Pulmonary artery endothelial cell (primary cell): ENCODE data around the gene PAGR1. TPM values are rescaled to one million over a fixed set of nuclear protein-coding genes. Genes with fewer than 3 reads are reported as not detected.
"Not testable (repeated sequence)": the region's sequence is repeated elsewhere in the genome, so short reads cannot be mapped to it uniquely, and the experiment has no call there.

Experiments used
- DNase-seq: peaks from one replicate; pipeline ENCODE4 v3.0.0-alpha.2; 2011; ENCODE audit warnings: low read depth, low spot score
- total RNA-seq: library from RNA; depleted of rRNA; stranded (reverse); fragments of >200 nt; gene quantifications from 2 replicates; pipeline ENCODE4 v1.2.3, GENCODE V29; 2014

Gene PAGR1
- total RNA-seq, 1 donor from 2014 or later: 17.4 TPM

DNA sequence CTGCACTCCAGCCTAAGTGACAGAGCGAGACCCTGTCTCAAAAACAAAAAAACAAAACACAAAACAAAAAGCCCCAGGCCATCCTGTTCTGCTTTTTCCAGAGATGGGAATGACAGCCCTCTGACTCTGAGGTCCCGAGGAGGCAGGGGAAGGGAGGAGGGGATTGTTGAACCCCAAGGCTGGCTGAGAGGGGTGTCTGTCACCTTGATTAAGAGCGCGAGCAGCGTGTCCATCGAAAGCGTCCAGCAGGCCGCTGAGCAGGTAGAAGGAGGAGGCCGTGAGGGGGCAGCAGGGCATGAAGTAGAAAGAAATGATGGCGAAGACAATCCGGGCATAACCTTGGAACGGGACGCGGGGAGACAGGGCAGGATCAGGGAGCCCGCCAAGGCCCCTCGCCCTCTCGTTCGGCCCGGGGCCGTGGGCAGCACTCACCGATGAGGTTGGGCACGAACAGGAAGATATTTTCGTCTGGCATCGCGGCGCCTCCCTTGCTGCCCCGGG, 46.5 kb downstream of the PAGR1 start:
- no peak for DNase-seq

DNA sequence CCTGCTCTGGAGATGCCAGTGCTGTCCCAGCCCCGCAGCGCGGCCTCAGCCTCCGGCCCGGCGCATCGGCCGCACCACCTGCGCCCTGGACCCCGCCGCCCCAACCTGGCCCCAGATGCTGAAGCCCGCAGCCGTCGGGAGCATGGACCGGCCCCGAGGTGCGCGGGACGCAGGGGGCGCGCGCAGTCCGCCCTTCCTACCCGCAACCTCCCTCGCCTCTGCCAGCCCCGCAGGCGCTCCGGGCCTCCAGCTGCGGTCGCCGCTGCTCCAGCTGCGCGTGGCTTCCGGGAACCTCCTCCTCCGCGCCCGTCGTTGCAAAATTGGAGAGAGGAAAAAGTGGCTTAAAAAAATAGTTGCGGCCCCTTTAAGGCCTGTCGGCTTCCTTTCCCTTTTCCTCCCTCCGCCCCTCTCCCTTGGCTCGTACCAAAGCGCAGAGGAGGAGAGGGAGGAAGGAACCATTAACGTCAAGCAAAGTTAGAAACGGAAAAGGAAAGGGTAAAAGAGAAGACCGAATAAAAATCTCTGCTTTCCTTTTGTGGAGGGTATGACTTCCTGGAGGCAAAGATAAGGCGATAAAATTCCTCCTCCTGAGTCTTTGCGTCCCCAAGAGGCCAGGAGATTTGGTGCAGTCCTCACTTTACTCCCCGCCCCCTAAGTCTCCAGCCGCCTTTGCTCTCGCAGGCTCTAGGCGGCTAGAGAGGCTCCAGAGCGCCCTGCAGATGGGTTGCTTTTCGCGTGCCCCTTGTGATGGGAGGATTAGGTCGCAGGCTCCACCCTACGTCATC, 47.1 kb downstream of the PAGR1 start, which contains the start of gene CDIPT:
Gene CDIPT, minus strand, starts transcription at position 343 of the 785 bp plus-strand sequence. CDS start 369 bp downstream, outside the sequence.
- DNase-seq: peak; percentile 93

DNA sequence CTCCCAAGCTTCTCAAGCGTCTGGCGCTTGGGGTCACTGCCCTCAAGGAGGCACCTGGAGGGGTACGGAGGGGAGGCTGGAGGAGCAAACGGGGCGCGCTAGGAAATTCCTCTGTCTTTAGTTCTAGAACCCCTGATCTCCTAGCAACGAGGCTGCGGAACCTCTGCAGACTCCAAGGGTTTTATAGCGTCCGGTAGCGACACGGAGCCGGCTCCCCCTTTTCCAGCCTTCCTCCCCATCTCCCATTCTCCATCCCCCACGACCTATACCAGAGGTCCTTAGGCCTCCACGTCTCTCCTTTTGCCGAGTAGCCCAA, 47.7 kb downstream of the PAGR1 start:
- no peak for DNase-seq

DNA sequence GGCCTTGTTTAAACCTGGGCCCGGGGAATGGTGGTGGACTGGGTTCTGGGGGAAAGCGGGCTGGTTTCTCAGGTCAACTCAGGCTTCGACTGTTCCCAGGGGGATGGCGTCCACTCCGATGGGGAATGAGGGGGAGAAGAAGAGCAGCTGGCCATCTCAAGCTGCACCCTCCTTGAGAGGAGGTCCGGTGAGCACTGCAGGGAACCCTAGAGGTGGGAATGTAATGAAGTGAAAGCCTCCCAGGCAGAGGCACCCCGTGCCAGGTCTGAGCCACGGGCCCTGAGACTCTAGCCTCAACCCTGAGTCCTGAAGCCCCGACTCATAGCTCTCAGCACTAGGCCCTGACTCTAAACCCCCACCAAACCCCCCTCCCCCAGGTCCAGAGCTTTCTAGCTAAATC, 48.3 kb downstream of the PAGR1 start:
- no peak for DNase-seq

DNA sequence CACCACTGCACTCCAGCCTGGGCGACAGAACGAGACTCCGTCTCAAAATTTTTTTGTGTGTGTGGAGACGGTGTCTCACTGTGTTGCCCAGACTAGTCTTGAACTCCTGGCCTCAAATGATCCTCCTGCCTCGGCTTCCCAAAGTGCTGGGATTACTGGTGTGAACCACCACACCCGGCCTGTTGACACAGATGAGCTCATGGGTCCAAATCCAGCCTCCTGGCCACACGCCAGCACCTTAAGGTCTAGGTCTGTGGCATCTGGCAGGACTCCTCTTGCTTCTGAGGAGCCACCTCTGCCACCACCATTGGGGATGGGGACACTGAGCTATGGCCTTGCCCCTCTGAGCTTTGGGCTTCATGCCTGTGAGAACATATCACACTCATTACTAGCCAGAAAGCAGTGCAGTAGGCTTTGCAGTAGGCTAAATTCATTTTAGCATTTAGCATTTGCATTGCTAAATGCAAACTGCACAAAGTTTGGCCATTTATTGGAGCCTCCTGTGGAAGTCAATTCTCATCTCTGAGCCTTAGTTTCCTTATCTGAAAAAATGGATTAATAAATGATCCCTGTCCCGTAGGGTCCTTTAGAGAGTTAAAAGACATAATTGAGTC, 52.6 kb downstream of the PAGR1 start:
- DNase-seq: no peak

DNA sequence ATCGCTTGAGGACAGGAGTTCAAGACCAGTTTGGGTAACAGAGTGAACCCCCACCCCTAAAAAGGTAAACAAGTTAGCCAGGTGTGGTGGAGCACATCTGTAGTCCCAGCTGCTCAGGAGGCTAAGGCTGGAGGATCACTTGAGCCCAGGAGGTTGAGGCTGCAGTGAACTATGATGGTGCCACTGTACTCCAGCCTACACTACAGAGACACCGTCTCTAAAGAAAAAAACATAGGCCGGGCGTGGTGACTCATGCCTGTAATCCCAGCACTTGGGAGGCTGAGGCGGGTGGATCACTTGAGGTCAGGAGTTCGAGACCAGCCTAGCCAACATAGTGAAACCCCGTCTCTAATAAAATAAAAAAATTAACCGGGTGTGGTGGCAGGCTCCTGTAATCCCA, 53.1 kb downstream of the PAGR1 start:
- DNase-seq: not testable (repeated sequence)

Other genes starting within 250 kb of the PAGR1 start
- not detected in 2 replicates for gene SPN, start 152.9 kb upstream of the PAGR1 start, total RNA-seq
- gene QPRT, start 137.0 kb upstream of the PAGR1 start, total RNA-seq: 0.04 and 0.13 TPM in 2 replicates
- gene C16orf54, start 70.2 kb upstream of the PAGR1 start, total RNA-seq: not detected in 2 replicates
- gene ZG16, start 37.9 kb upstream of the PAGR1 start, total RNA-seq: not detected in 2 replicates
- gene KIF22, start 25.4 kb upstream of the PAGR1 start, total RNA-seq: 59.4 and 85.2 TPM in 2 replicates
- 267 and 297 TPM in 2 replicates for gene MAZ, start 9.6 kb upstream of the PAGR1 start, total RNA-seq
- gene PRRT2, start 4.0 kb upstream of the PAGR1 start, total RNA-seq: 0.66 and 0.71 TPM in 2 replicates
- gene MVP, start 4.3 kb downstream of the PAGR1 start, total RNA-seq: 433 and 451 TPM in 2 replicates
- 60.3 and 88.5 TPM in 2 replicates for gene CDIPT, start 47.1 kb downstream of the PAGR1 start, total RNA-seq
- gene SEZ6L2, start 83.4 kb downstream of the PAGR1 start, total RNA-seq: 0.53 and 0.73 TPM in 2 replicates
- 0.63 and 1.3 TPM in 2 replicates for gene ASPHD1, start 84.3 kb downstream of the PAGR1 start, total RNA-seq
- 4.4 and 4.8 TPM in 2 replicates for gene KCTD13, start 110.1 kb downstream of the PAGR1 start, total RNA-seq
- 75.9 and 80.9 TPM in 2 replicates for gene TMEM219, start 145.9 kb downstream of the PAGR1 start, total RNA-seq
- 97.0 and 109 TPM in 2 replicates for gene TAOK2, start 157.7 kb downstream of the PAGR1 start, total RNA-seq
- gene HIRIP3, start 179.5 kb downstream of the PAGR1 start, total RNA-seq: 7.5 and 11.2 TPM in 2 replicates
- gene INO80E, start 180.1 kb downstream of the PAGR1 start, total RNA-seq: 19.1 and 24.5 TPM in 2 replicates
- 0.26 and 0.49 TPM in 2 replicates for gene DOC2A, start 194.9 kb downstream of the PAGR1 start, total RNA-seq
- gene C16orf92, start 207.0 kb downstream of the PAGR1 start, total RNA-seq: not detected in 2 replicates
- 0.11 and 0.13 TPM in 2 replicates for gene TLCD3B, start 215.1 kb downstream of the PAGR1 start, total RNA-seq
- 501 and 602 TPM in 2 replicates for gene ALDOA, start 249.6 kb downstream of the PAGR1 start, total RNA-seq